IMR-90 (cell line): ENCODE measurements around the gene ZNF423. TPM values are rescaled to one million over a fixed set of nuclear protein-coding genes. Genes with fewer than 3 reads are reported as not detected.

ENCODE experiments used
- ATAC-seq: fragments of 200-7000 bp; cut with Tn5 transposase; 2 replicates; pipeline ENCODE4 v1.9.1; 2020; ENCODE audit warnings: low read depth, mild to moderate bottlenecking, moderate library complexity
- BruUV-seq: library from RNA; stranded (reverse); fragments of 400-500 nt; replicated peaks from 2 replicates; lab custom pipeline; 2021; lab: Mats Ljungman, UMichigan
- CTCF ChIA-PET: fragments of 300-600 bp; formaldehyde crosslinking; extraction: SDS; loops from one replicate; lab custom pipeline; 2021; ENCODE audit warnings: antibody characterized with exemption; lab: Yijun Ruan, JAX
- POLR2A ChIA-PET: fragments of 300-600 bp; sonication (Branson Sonifier 250); formaldehyde crosslinking; loops from one replicate; lab custom pipeline; 2022; ENCODE audit warnings: antibody characterized with exemption; ENCODE audit not compliant: unreplicated experiment; lab: Charles Lee
- DNase-seq: peaks from one replicate; pipeline ENCODE4 v3.0.0; 2013
- H2AFZ ChIP-seq: replicated peaks from 2 replicates; pipeline ENCODE3; 2013; ENCODE audit warnings: low read length, mild to moderate bottlenecking; ENCODE audit not compliant: poor library complexity
- H2AK5ac ChIP-seq: 2 replicates; pipeline ENCODE4 v1.6.1; 2013; ENCODE audit warnings: low read depth, low read length, inconsistent platforms
- H2AK9ac ChIP-seq: replicated peaks from 2 replicates; pipeline ENCODE3; 2013; ENCODE audit warnings: mild to moderate bottlenecking, low read depth, low read length, moderate library complexity; ENCODE audit not compliant: poor library complexity
- H2BK120ac ChIP-seq: 2 replicates; pipeline ENCODE4 v1.6.1; 2013; ENCODE audit warnings: low read depth, low read length, inconsistent platforms
- H2BK15ac ChIP-seq: 3 replicates; pipeline ENCODE4 v1.6.1; 2013; ENCODE audit warnings: low read depth, low read length, inconsistent platforms
- H2BK20ac ChIP-seq: 2 replicates; pipeline ENCODE4 v1.6.1; 2013; ENCODE audit warnings: low read depth, mild to moderate bottlenecking, inconsistent platforms, low read length, moderate library complexity
- H2BK5ac ChIP-seq: 2 replicates; pipeline ENCODE4 v1.6.1; 2013; ENCODE audit warnings: mild to moderate bottlenecking, low read depth, low read length, inconsistent platforms; ENCODE audit not compliant: poor library complexity, severe bottlenecking
- H3K14ac ChIP-seq: replicated peaks from 2 replicates; pipeline ENCODE4 v1.6.1; 2013; ENCODE audit warnings: low read depth, low read length, inconsistent platforms
- H3K18ac ChIP-seq: 2 replicates; pipeline ENCODE4 v1.6.1; 2013; ENCODE audit warnings: low read depth, low read length, control low read depth
- H3K23ac ChIP-seq: 2 replicates; pipeline ENCODE4 v1.6.1; 2013; ENCODE audit warnings: low read depth, low read length, inconsistent platforms
- H3K27ac ChIP-seq: 2 replicates; pipeline ENCODE4 v1.5.1; 2013; ENCODE audit warnings: mild to moderate bottlenecking, control low read depth, low read length; ENCODE audit not compliant: insufficient read depth
- H3K27me3 ChIP-seq: 2 replicates; pipeline ENCODE4 v1.6.1; 2013; ENCODE audit warnings: low read length; ENCODE audit not compliant: control insufficient read depth, insufficient read depth
- H3K36me3 ChIP-seq: 2 replicates; pipeline ENCODE4 v1.6.1; 2013; ENCODE audit warnings: low read length, mixed read lengths; ENCODE audit not compliant: control insufficient read depth, insufficient read depth
- H3K4ac ChIP-seq: 2 replicates; pipeline ENCODE4 v1.6.1; 2013; ENCODE audit warnings: low read depth, low read length, inconsistent platforms
- H3K4me1 ChIP-seq: 2 replicates; pipeline ENCODE4 v1.6.1; 2013; ENCODE audit warnings: low read length, mixed read lengths; ENCODE audit not compliant: control insufficient read depth, insufficient read depth
- H3K4me2 ChIP-seq: 2 replicates; pipeline ENCODE4 v1.6.1; 2013; ENCODE audit warnings: low read depth, mild to moderate bottlenecking, control low read depth, low read length, moderate library complexity
- H3K4me3 ChIP-seq: 2 replicates; pipeline ENCODE4 v1.5.1; 2013; ENCODE audit warnings: low read depth, mild to moderate bottlenecking, control low read depth, low read length, moderate library complexity; ENCODE audit not compliant: insufficient read depth
- H3K56ac ChIP-seq: 2 replicates; pipeline ENCODE4 v1.6.1; 2013; ENCODE audit warnings: low read length, inconsistent platforms; ENCODE audit not compliant: insufficient read depth; ENCODE audit errors: extremely low read depth
- H3K79me1 ChIP-seq, 2 experiments: 2 replicates each; pipeline ENCODE4 v1.6.1; 2013; ENCODE audit warnings: low read length in 2 of 2, inconsistent platforms in 1 of 2, low read depth in 1 of 2
- H3K9ac ChIP-seq: 2 replicates; pipeline ENCODE4 v1.6.1; 2013; ENCODE audit warnings: low read depth, low read length, control low read depth
- H3K9me1 ChIP-seq: 2 replicates; pipeline ENCODE4 v1.6.1; 2013; ENCODE audit warnings: low read length, inconsistent platforms; ENCODE audit not compliant: insufficient read depth
- H3K9me3 ChIP-seq: 2 replicates; pipeline ENCODE4 v1.6.1; 2013; ENCODE audit warnings: low read length; ENCODE audit not compliant: control insufficient read depth, insufficient read depth
- H4K20me1 ChIP-seq: 2 replicates; pipeline ENCODE4 v1.6.1; 2013; ENCODE audit warnings: low read length, inconsistent platforms; ENCODE audit not compliant: insufficient read depth
- H4K5ac ChIP-seq: 2 replicates; pipeline ENCODE4 v1.6.1; 2013; ENCODE audit warnings: mild to moderate bottlenecking, low read depth, low read length, control low read depth
- H4K8ac ChIP-seq, 2 experiments: 2 replicates each; pipeline ENCODE4 v1.6.1; 2013; ENCODE audit warnings: low read depth in 2 of 2, low read length in 2 of 2, control low read depth in 1 of 2, inconsistent platforms in 1 of 2
- H4K91ac ChIP-seq: 2 replicates; pipeline ENCODE4 v1.6.1; 2013; ENCODE audit warnings: low read depth, low read length, inconsistent platforms; ENCODE audit not compliant: insufficient read depth
- MAFK ChIP-seq: IDR thresholded peaks from 2 replicates; pipeline ENCODE4 v1.6.1; 2012; ENCODE audit warnings: low read depth, low read length, improper control_type of control experiment
- RAD21 ChIP-seq: IDR thresholded peaks from 2 replicates; pipeline ENCODE4 v1.6.1; 2012; ENCODE audit warnings: low read length, improper control_type of control experiment
- SMC3 ChIP-seq: fragments of 150-350 bp; IDR thresholded peaks from 2 replicates; pipeline ENCODE4 v1.6.1; 2016; ENCODE audit warnings: low read depth, mild to moderate bottlenecking, antibody characterized with exemption, low read length, moderate library complexity
- WGBS, 2 experiments: methylation state at CpG; one replicate each; pipeline versions ENCODE4 v1.1.5 to v1.1.7; 2013; ENCODE audit warnings: missing lambda C conversion rate in 2 of 2; ENCODE audit not compliant: insufficient read length in 1 of 2; ENCODE audit errors: extremely low coverage in 2 of 2; 5-methylcytosine and 5-hydroxymethylcytosine counted together
- dilution Hi-C: fragments of 300-500 bp; cut with HindIII; formaldehyde crosslinking; loops from one replicate; pipeline ENCODE4 v1.14.3; 2018; ENCODE audit warnings: low sequenced_read_pairs; ENCODE audit not compliant: unreplicated experiment
- in situ Hi-C: fragments of 300-500 bp; cut with MboI; formaldehyde crosslinking; loops from 3 replicates; pipeline ENCODE4 v1.14.3; 2019; ENCODE audit warnings: low sequenced_read_pairs, inconsistent platforms, mixed read lengths
- intact Hi-C: fragments of 100-400 bp; cut with micrococcal nuclease; formaldehyde crosslinking; loops from 2 replicates; pipeline ENCODE4 v1.10.0; 2022
- polyA plus RNA-seq, 3 experiments: library from polyadenylated mRNA; depleted of rRNA; stranded (reverse); fragments of >200 nt; gene quantifications; 2 replicates each; pipeline ENCODE4 v1.2.3, GENCODE V29; 2012; ENCODE audit warnings: low replicate concordance in 1 of 3
- total RNA-seq: library from RNA; depleted of rRNA; stranded (reverse); fragments of >200 nt; gene quantifications from 2 replicates; pipeline ENCODE4 v1.2.3, GENCODE V29; 2012
- TF ChIP-seq, protein P1 (sequence below): conservative IDR thresholded peaks from 2 replicates; pipeline ENCODE4 v1.5.1; 2012; ENCODE audit warnings: mild to moderate bottlenecking, low read depth, low read length, improper control_type of control experiment

The ZNF423 gene
- total and polyA plus RNA-seq, 2 of the 4 experiments (the other 2 are of a cell fraction) = under 0.01 to 0.10 TPM

DNA sequence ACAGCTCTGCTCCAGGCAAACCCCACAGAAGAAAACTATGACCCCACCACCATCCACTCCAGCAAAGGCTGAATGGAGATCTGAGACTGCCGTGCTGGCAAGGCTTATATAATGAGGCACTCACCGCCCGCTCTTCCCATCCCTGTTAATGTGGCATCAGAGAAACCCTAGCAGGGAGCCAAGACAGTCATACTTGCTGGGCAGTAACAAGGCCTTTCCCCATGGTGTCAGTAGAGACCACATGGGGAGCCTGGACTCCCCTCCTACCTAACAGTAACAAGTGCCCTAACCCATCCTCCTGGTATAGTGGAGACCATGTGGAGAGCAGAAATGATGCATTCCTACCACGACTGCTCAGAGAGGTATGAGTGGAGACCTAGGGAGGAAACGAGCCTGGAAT is 247.1 kb downstream of the ZNF423 start:
- no peak overlapping the region for H2AFZ ChIP-seq
- no peak overlapping the region for H3K4ac ChIP-seq
- dilution Hi-C loops = no loop called here
- H2BK15ac ChIP-seq = no peak overlapping the region
- ChIA-PET POLR2A (no interaction called here), CTCF (no interaction called here)
- H2BK20ac ChIP-seq = no peak overlapping the region
- no peaks in the 10 kb centered on the region for H3K79me1 ChIP-seq
- no peak overlapping the region for H2AK9ac ChIP-seq
- H3K14ac ChIP-seq = no peak overlapping the region
- no peaks in the 10 kb centered on the region for H3K9me1 ChIP-seq
- H3K9ac ChIP-seq = no peak overlapping the region
- no CpG with 5 or more reads among the region's 5 CpGs for WGBS, 2 experiments
- no peak overlapping the region for H2BK120ac ChIP-seq
- no peak overlapping the region for H3K23ac ChIP-seq
- H3K27me3 ChIP-seq = peaks cover 18% of the 10 kb centered on the region; the same call in 1 of the 2 replicates
- DNase-seq = peak; percentile 61
- in situ Hi-C loops = no loop called here
- H3K4me3 ChIP-seq = no peak overlapping the region
- intact Hi-C loops = loop anchor here (1.0 to 5.0 kb wide), 5 partner anchors 146 to 414 kb away; partner anchors contain the start of gene ZNF423
- no peak overlapping the region for H2AK5ac ChIP-seq
- no peaks in the 10 kb centered on the region for H3K9me3 ChIP-seq
- H4K91ac ChIP-seq = no peak overlapping the region
- no peak overlapping the region for H4K5ac ChIP-seq
- peak; percentile 89 for ATAC-seq
- H3K56ac ChIP-seq = no peak overlapping the region
- H4K20me1 ChIP-seq = no peaks in the 10 kb centered on the region
- H3K4me1 ChIP-seq = no peaks in the 10 kb centered on the region
- H3K4me2 ChIP-seq = no peak overlapping the region
- H4K8ac ChIP-seq = no peak overlapping the region
- no peak overlapping the region for H3K18ac ChIP-seq
- H2BK5ac ChIP-seq = no peak overlapping the region
- BruUV-seq = no TSS peak
- H3K27ac ChIP-seq = no peak overlapping the region
- TF ChIP-seq RAD21 = peak; percentile 79
- TF ChIP-seq, protein P1, sequence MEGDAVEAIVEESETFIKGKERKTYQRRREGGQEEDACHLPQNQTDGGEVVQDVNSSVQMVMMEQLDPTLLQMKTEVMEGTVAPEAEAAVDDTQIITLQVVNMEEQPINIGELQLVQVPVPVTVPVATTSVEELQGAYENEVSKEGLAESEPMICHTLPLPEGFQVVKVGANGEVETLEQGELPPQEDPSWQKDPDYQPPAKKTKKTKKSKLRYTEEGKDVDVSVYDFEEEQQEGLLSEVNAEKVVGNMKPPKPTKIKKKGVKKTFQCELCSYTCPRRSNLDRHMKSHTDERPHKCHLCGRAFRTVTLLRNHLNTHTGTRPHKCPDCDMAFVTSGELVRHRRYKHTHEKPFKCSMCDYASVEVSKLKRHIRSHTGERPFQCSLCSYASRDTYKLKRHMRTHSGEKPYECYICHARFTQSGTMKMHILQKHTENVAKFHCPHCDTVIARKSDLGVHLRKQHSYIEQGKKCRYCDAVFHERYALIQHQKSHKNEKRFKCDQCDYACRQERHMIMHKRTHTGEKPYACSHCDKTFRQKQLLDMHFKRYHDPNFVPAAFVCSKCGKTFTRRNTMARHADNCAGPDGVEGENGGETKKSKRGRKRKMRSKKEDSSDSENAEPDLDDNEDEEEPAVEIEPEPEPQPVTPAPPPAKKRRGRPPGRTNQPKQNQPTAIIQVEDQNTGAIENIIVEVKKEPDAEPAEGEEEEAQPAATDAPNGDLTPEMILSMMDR = peak; percentile 69
- TF ChIP-seq MAFK = no peak
- TF ChIP-seq SMC3 = peak; percentile 61
- no peaks in the 10 kb centered on the region for H3K36me3 ChIP-seq
